Small intestine (tissue), 7 donors: Measurements from ENCODE around the gene TCF7L2. TPM values are rescaled to one million over a fixed set of nuclear protein-coding genes. Genes with fewer than 3 reads are reported as not detected.

Source experiments
- DNase-seq, 2 donors: peaks; one replicate each; pipeline versions ENCODE4 v3.0.0 to v3.0.0-alpha.2; 2013
- FAIRE-seq: peaks from 2 replicates; lab custom pipeline; 2012; peaks lifted over from hg19 to GRCh38; lab: Jason Lieb, UNC
- H3K27ac ChIP-seq, 3 donors: one replicate each; pipeline ENCODE4 v1.5.1; 2013; ENCODE audit warnings: low read length in 2 of 3, mild to moderate bottlenecking in 2 of 3, control low read depth in 1 of 3, inconsistent platforms in 1 of 3, low read depth in 1 of 3, moderate library complexity in 1 of 3
- H3K27me3 ChIP-seq, 3 donors: one replicate each; pipeline ENCODE4 v1.6.1; 2013; ENCODE audit warnings: low read length in 3 of 3, inconsistent platforms in 1 of 3; ENCODE audit not compliant: control insufficient read depth in 3 of 3, insufficient read depth in 3 of 3
- H3K36me3 ChIP-seq, 3 donors: one replicate each; pipeline ENCODE4 v1.6.1; 2013; ENCODE audit warnings: low read length in 3 of 3, inconsistent platforms in 1 of 3, low read depth in 1 of 3, mild to moderate bottlenecking in 1 of 3, moderate library complexity in 1 of 3; ENCODE audit not compliant: control insufficient read depth in 3 of 3, insufficient read depth in 2 of 3
- H3K4me1 ChIP-seq, 3 donors: one replicate each; pipeline ENCODE4 v1.6.1; 2013; ENCODE audit warnings: low read length in 2 of 3, inconsistent platforms in 1 of 3, low read depth in 1 of 3, mild to moderate bottlenecking in 1 of 3, moderate library complexity in 1 of 3; ENCODE audit not compliant: control insufficient read depth in 3 of 3, insufficient read depth in 2 of 3
- H3K4me3 ChIP-seq, 3 donors: one replicate each; pipeline ENCODE4 v1.5.1; 2013; ENCODE audit warnings: low read length in 3 of 3, control low read depth in 1 of 3, inconsistent platforms in 1 of 3, low read depth in 1 of 3, mild to moderate bottlenecking in 1 of 3, moderate library complexity in 1 of 3
- H3K9me3 ChIP-seq, 2 donors: one replicate each; pipeline ENCODE4 v1.6.1; 2013; ENCODE audit warnings: low read depth in 1 of 2, low read length in 1 of 2; ENCODE audit not compliant: control insufficient read depth in 2 of 2, insufficient read depth in 1 of 2
- WGBS, 3 donors: extraction: QIAGEN DNeasy Blood & Tissue Kit; methylation state at CpG; one replicate each; pipeline ENCODE4 v1.1.7; 2013; 5-methylcytosine and 5-hydroxymethylcytosine counted together
- polyA plus RNA-seq, 4 donors: library from polyadenylated mRNA; stranded (reverse) in 3 of 4; unstranded in 1 of 4; fragments of 200-250 nt in 3 of 4; fragments of 120-200 nt in 1 of 4; gene quantifications; one replicate each; pipeline versions ENCODE4 v1.2.1 to v1.2.3, GENCODE V29; 2013
- donor health status: healthy with polysubstance abuse.
- donor health status: control.
- donor health status: control.
- donor health status: Bipolar disorder and iron deficiency.
- donor health status: healthy.

TCF7L2 gene
- polyA plus RNA-seq, 4 donors = 13.2 to 50.3 (median 18.8) TPM

DNA sequence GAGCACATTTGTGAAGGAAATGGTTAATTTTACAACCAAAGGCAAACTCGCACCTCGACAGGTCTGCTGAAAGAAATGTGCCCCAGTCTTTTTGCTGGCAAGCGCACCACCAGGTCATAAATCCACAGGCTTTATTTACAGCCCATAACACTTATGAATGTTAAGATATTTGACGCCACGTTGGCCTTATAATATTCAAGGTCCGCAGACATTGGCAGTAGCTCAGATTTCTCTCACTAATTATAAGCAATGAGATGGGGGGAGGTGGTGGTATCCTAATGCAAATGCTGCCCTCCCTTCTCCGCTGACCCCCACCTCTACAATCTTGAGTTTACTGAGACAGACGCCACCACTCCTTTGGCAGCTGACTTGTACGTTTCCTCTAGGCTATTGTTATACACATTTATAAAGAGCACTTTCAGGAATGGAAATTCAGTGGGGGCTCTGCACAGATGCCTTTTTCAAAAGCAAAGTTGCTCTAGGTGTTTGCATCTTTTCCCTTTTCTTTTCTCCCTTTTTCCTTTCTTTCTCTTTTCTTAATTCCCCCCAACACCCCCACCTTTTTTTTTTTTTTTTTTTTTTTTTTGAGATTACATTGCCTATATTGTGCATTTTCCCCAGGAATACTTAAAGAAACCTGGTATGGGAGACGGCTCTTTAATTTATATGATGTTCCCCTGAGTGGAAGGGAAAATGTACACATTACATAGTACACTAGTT is 6.7 kb downstream of the TCF7L2 start:
- peak overlapping the region; percentile 51 to 98 (median 58) for H3K27ac ChIP-seq
- H3K4me3 ChIP-seq = no peak overlapping the region
- peaks cover 10 to 51% (median 11%) of the 10 kb centered on the region in 3 donors for H3K4me1 ChIP-seq
- peaks cover 0 to 19% (median 2%) of the 10 kb centered on the region in 3 donors for H3K36me3 ChIP-seq
- peaks cover 0 to 3% (median 0%) of the 10 kb centered on the region in 3 donors for H3K27me3 ChIP-seq
- no peaks in the 10 kb centered on the region for H3K9me3 ChIP-seq
- 16 to 40% (median 40%) methylated on average over 10 of the region's 10 CpGs for WGBS, 3 donors
- DNase-seq (peak; percentile 59 to 65), FAIRE-seq (no peak)

DNA sequence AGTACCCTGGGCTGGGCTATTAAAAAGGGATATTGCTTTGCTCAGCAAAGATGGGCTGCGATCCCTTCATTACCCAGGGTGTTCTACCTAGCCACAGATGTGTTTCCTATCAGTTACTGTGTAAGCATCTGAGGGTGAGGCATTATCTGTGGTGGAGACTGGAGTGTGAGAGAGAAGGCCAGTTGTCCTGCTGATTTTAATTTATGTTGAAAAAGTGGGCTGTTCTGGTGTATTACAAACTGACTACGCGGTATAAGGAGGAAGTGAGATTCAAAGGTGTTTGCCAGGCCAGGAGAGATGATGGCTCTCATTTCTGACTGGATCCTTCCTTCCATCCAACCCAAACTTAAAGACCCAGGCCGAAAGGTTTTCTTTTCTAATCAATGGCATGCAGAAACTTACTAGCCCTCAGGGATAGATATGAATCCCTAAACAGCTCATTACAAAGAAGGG is 7.6 kb downstream of the TCF7L2 start:
- no peaks in the 10 kb centered on the region for H3K9me3 ChIP-seq
- WGBS, 3 donors = 74 to 81% (median 75%) methylated on average over 4 of the region's 4 CpGs
- H3K36me3 ChIP-seq = peaks cover 0 to 23% (median 2%) of the 10 kb centered on the region in 3 donors
- peaks cover 10 to 55% (median 11%) of the 10 kb centered on the region in 3 donors for H3K4me1 ChIP-seq
- DNase-seq = peak in 1 of 2 donors; percentile 44
- no peak for FAIRE-seq
- H3K27me3 ChIP-seq = peaks cover 0 to 3% (median 0%) of the 10 kb centered on the region in 3 donors
- H3K4me3 ChIP-seq = no peak overlapping the region
- peak overlapping the region in 2 of 3 donors; percentile 11 to 98 for H3K27ac ChIP-seq

GRCh38 chr10:112958275-112958995 is 8.4 kb downstream of the TCF7L2 start:
- Histone ChIP-seq H3K9me3 (no peaks in the 10 kb centered on the region), H3K4me3 (no peak overlapping the region), H3K36me3 (peaks cover 0 to 20% (median 2%) of the 10 kb centered on the region in 3 donors), H3K27ac (peak overlapping the region in 1 of 3 donors; percentile 98), H3K27me3 (peaks cover 0 to under 1% (median 0%) of the 10 kb centered on the region in 3 donors), H3K4me1 (peaks cover 10 to 55% (median 11%) of the 10 kb centered on the region in 3 donors)
- WGBS, 3 donors = 65 to 81% (median 81%) methylated on average over 8 of the region's 8 CpGs
- FAIRE-seq (no peak), DNase-seq (no peak)

DNA sequence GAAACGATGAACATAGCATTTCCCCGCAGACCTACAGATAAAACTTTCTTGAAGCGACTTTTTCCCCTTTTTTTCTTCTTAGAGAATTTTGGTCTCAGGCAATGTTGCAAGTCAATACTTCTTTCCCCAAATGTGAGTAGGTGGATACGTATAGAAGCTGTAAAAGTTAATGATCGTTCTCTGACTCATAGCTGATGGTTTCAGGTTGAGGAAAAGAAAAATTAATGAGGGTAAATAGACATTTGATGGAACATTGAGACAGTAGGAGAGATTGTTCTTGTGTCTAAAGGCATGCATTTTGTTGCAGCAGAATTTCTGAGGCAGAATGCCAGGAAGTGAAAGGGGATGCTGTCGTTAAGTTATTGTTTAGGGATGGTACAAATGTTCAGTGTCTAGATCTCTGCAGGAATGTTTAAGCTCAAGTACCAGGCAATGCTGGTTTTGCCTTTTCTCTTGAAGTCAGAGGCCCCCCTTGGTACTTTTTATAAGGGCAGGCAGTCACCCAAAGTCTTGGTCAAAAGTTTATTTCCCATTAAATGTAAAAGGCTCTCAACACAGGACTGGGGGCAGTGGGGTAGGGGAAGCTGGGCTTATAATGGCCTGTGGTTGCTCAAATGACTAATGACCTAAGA is 9.3 kb downstream of the TCF7L2 start:
- H3K36me3 ChIP-seq = peaks cover 0 to 20% (median 3%) of the 10 kb centered on the region in 3 donors
- H3K27me3 ChIP-seq = no peaks in the 10 kb centered on the region
- no peak for FAIRE-seq
- peak overlapping the region in 1 of 3 donors; percentile 98 for H3K27ac ChIP-seq
- DNase-seq = peak; percentile 48 to 77
- H3K4me3 ChIP-seq = no peak overlapping the region
- H3K9me3 ChIP-seq = no peaks in the 10 kb centered on the region
- 34 to 49% (median 45%) methylated on average over 6 of the region's 6 CpGs for WGBS, 3 donors
- H3K4me1 ChIP-seq = peaks cover 11 to 62% (median 14%) of the 10 kb centered on the region in 3 donors

DNA sequence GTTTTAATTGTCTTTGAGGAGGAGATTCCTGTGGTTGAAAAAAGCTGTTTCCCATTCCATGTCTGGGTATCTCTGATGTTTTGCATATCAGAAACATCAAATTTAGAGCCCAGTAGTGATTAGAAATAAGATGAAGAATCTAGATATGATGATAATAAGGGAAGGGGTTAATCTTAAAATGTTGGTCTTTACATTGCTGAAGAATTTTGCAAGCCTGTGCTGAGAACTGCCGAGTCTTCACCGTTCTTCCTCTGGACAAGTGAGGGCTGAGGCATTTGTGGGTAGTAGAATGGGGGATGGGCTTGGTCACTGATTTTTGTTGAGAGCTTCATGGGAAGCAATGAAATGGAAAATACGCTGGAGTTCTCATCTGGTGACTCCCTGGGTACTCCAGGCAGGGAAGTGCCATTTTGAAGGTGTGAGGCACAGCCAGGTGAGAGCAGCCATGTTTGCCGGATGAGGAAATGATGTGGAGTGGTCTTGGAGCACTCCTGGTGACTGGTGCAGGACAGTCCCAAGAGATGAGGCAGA is 10.2 kb downstream of the TCF7L2 start:
- DNase-seq (no peak), FAIRE-seq (no peak)
- Histone ChIP-seq H3K4me1 (peaks cover 11 to 58% (median 14%) of the 10 kb centered on the region in 3 donors), H3K27ac (no peak overlapping the region), H3K9me3 (no peaks in the 10 kb centered on the region), H3K36me3 (peaks cover 0 to 20% (median 4%) of the 10 kb centered on the region in 3 donors), H3K4me3 (no peak overlapping the region), H3K27me3 (no peaks in the 10 kb centered on the region)
- WGBS, 3 donors = 86 to 91% (median 91%) methylated on average over 4 of the region's 4 CpGs

DNA sequence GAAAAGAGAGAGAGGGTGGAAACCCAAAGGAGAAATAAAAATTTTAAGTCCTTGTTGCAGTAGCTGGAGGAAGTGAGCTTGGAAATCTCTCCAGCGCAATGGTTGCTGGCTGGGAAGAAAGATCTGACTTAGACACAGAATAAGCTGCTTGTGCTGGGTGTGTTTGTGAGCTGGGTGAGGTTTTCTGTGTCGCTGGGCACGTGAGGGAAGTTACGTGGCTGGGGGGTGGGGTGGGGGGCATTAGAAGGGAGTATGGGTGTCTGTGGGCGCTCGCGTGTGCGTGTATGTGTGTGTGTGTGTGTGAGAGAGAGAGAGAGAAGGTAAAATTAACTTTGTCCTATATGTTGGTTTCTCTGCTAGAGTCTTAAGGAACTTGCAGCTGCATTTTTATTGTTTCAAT is 11.6 kb downstream of the TCF7L2 start:
- Histone ChIP-seq H3K36me3 (peaks cover 0 to 24% (median 4%) of the 10 kb centered on the region in 3 donors), H3K4me1 (peaks cover 8 to 48% (median 14%) of the 10 kb centered on the region in 3 donors), H3K27me3 (no peaks in the 10 kb centered on the region), H3K9me3 (no peaks in the 10 kb centered on the region), H3K27ac (no peak overlapping the region), H3K4me3 (no peak overlapping the region)
- WGBS, 3 donors = 68 to 72% (median 69%) methylated on average over 8 of the region's 8 CpGs
- no peak for FAIRE-seq
- DNase-seq = no peak

DNA sequence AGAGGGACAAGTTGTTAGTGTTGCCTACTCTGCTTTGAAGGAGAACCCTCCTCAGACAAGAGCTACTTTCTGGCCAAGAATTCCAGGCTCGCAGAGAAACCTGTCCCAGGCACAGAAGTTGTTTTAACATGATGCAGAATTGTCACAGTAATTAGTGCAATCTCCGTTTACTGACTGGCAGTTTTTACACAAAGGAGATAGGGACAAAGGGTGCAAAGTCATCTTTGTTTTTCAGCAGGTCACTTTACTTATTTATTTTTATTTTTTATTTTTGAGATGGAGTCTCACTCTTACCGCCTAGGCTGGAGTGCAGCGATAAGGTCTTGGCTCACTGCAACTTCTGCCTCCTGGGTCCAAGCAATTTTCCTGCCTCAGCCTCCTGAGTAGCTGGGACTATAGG is 12.3 kb downstream of the TCF7L2 start:
- 67 to 81% (median 75%) methylated on average over 4 of the region's 4 CpGs for WGBS, 3 donors
- DNase-seq (no peak), FAIRE-seq (no peak)
- Histone ChIP-seq H3K27ac (no peak overlapping the region), H3K36me3 (peaks cover 0 to 26% (median 6%) of the 10 kb centered on the region in 3 donors), H3K4me3 (no peak overlapping the region), H3K9me3 (no peaks in the 10 kb centered on the region), H3K4me1 (peaks cover 6 to 41% (median 14%) of the 10 kb centered on the region in 3 donors), H3K27me3 (no peaks in the 10 kb centered on the region)

GRCh38 chr10:112963835-112964234 is 13.8 kb downstream of the TCF7L2 start:
- Histone ChIP-seq H3K4me3 (no peak overlapping the region), H3K27me3 (no peaks in the 10 kb centered on the region), H3K27ac (no peak overlapping the region), H3K4me1 (peaks cover 2 to 26% (median 8%) of the 10 kb centered on the region in 3 donors), H3K36me3 (peaks cover 0 to 29% (median 4%) of the 10 kb centered on the region in 3 donors), H3K9me3 (no peaks in the 10 kb centered on the region)
- WGBS, 3 donors = 76 to 93% (median 88%) methylated on average over 5 of the region's 5 CpGs
- no peak for DNase-seq
- FAIRE-seq = no peak
